ENCODE results near the gene CST9. TPM values are rescaled to one million over a fixed set of nuclear protein-coding genes. Genes with fewer than 3 reads are reported as not detected.

Gene CST9
- total and polyA plus RNA-seq, 2 of the 13 experiments (the other 11 are each of a cell fraction or from before 2014, with no cell fraction given) = 0.07 TPM; not detected in 1

- TF ChIP-seq ZNF18 (CRISPR knock-in tag; IDR thresholded peaks at IDR 0.05; ENCODE audit: insufficient replicate concordance) (no peak), DNMT3B (CRISPR knock-in tag; conservative IDR thresholded peaks at IDR 0.05) (no peak), ZNF3 (CRISPR knock-in tag; IDR thresholded peaks at IDR 0.05) (no peak), MBD4 (IDR thresholded peaks at IDR 0.05; ENCODE audit: borderline replicate concordance, low read length) (no peak), FOXJ3 (CRISPR knock-in tag; IDR thresholded peaks at IDR 0.05; ENCODE audit: borderline replicate concordance) (no peak; the same call in 1 of the 2 replicates), SP2 (CRISPR knock-in tag; IDR thresholded peaks at IDR 0.05) (no peak), ZNF121 (CRISPR knock-in tag; IDR thresholded peaks at IDR 0.05) (peak; percentile 74), ZKSCAN8 (CRISPR knock-in tag; IDR thresholded peaks at IDR 0.05; ENCODE audit: borderline replicate concordance) (peak; percentile 71; the same call in 1 of the 2 replicates), ZNF749 (CRISPR knock-in tag; IDR thresholded peaks at IDR 0.05; ENCODE audit: borderline replicate concordance) (0 out of 2 replicates have a peak, but pooled peaks have one; percentile 60), HDAC1 (CRISPR knock-in tag; IDR thresholded peaks at IDR 0.05) (peak; percentile 68), SMC3 (IDR thresholded peaks at IDR 0.05; ENCODE audit: low read length) (no peak), XBP1 (CRISPR knock-in tag; IDR thresholded peaks at IDR 0.05) (no peak), SMAD1 (CRISPR knock-in tag; IDR thresholded peaks at IDR 0.05; ENCODE audit: borderline replicate concordance, low read depth) (no peak; the same call in 1 of the 2 replicates), ZBTB20 (CRISPR knock-in tag; IDR thresholded peaks at IDR 0.05; ENCODE audit: borderline replicate concordance, low read depth) (peak; percentile 56; the same call in 1 of the 2 replicates), SATB2 (CRISPR knock-in tag; IDR thresholded peaks at IDR 0.05) (0 out of 2 replicates have a peak, but pooled peaks have one; percentile 21), ZNF574 (CRISPR knock-in tag; IDR thresholded peaks at IDR 0.05) (no peak; the same call in 1 of the 2 replicates), ZSCAN25 (CRISPR knock-in tag; IDR thresholded peaks at IDR 0.05) (peak; percentile 80; the same call in 1 of the 2 replicates), KDM6A (CRISPR knock-in tag; IDR thresholded peaks at IDR 0.05; ENCODE audit: low read depth) (peak; percentile 85), MIER3 (CRISPR knock-in tag; IDR thresholded peaks at IDR 0.05; ENCODE audit: borderline replicate concordance) (peak; percentile 73; the same call in 1 of the 2 replicates), MTA1 (CRISPR knock-in tag; IDR thresholded peaks at IDR 0.05; ENCODE audit: borderline replicate concordance) (peak; percentile 83; the same call in 1 of the 2 replicates), ZNF572 (CRISPR knock-in tag; IDR thresholded peaks at IDR 0.05) (0 out of 2 replicates have a peak, but pooled peaks have one; percentile 60), HOXA5 (CRISPR knock-in tag; IDR thresholded peaks at IDR 0.05) (peak; percentile 58; the same call in 1 of the 2 replicates)
- TF ChIP-seq, protein P1, sequence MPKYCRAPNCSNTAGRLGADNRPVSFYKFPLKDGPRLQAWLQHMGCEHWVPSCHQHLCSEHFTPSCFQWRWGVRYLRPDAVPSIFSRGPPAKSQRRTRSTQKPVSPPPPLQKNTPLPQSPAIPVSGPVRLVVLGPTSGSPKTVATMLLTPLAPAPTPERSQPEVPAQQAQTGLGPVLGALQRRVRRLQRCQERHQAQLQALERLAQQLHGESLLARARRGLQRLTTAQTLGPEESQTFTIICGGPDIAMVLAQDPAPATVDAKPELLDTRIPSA (CRISPR knock-in tag; IDR thresholded peaks at IDR 0.05; ENCODE audit: borderline replicate concordance) = no peak
Observed at GRCh38 chr20:23585808-23586734, 19.6 kb downstream of the CST9 start (continued).

All from HepG2 (cell line).